H9 (cell line): ENCODE measurements around the gene ALG10B. TPM values are rescaled to one million over a fixed set of nuclear protein-coding genes. Genes with fewer than 3 reads are reported as not detected.
"Not testable (repeated sequence)": the region's sequence is repeated elsewhere in the genome, so short reads cannot be mapped to it uniquely, and the experiment has no call there.

ENCODE experiments used
- DNase-seq: peaks from one replicate; pipeline ENCODE4 v3.0.0-alpha.2; 2017
- H2AFZ ChIP-seq: one replicate; pipeline ENCODE4 v1.6.1; 2013; ENCODE audit warnings: mild to moderate bottlenecking, low read length, control low read depth, moderate library complexity
- H2AK5ac ChIP-seq: 2 replicates; pipeline ENCODE4 v1.6.1; 2013; ENCODE audit warnings: low read length, control low read depth, mixed read lengths; ENCODE audit not compliant: insufficient read length
- H2BK120ac ChIP-seq: one replicate; pipeline ENCODE4 v1.6.1; 2013; ENCODE audit warnings: low read depth, mild to moderate bottlenecking, low read length, control low read depth, inconsistent platforms; ENCODE audit not compliant: poor library complexity, severe bottlenecking
- H2BK12ac ChIP-seq: 2 replicates; pipeline ENCODE4 v1.6.1; 2013; ENCODE audit warnings: low read length, control low read depth, mixed read lengths, low read depth; ENCODE audit not compliant: insufficient read length
- H2BK15ac ChIP-seq: 2 replicates; pipeline ENCODE4 v1.6.1; 2013; ENCODE audit warnings: low read depth, low read length, control low read depth
- H2BK20ac ChIP-seq: one replicate; pipeline ENCODE4 v1.6.1; 2013; ENCODE audit warnings: low read depth, mild to moderate bottlenecking, low read length, control low read depth, inconsistent platforms; ENCODE audit not compliant: poor library complexity, severe bottlenecking
- H2BK5ac ChIP-seq: 2 replicates; pipeline ENCODE4 v1.6.1; 2013; ENCODE audit warnings: low read length, control low read depth, mixed read lengths; ENCODE audit not compliant: insufficient read length
- H3K14ac ChIP-seq: 2 replicates; pipeline ENCODE4 v1.6.1; 2013; ENCODE audit warnings: low read length, control low read depth; ENCODE audit not compliant: insufficient read depth
- H3K18ac ChIP-seq: 2 replicates; pipeline ENCODE4 v1.6.1; 2013; ENCODE audit warnings: low read depth, mild to moderate bottlenecking, mixed read lengths, low read length, control low read depth; ENCODE audit not compliant: insufficient read length
- H3K23ac ChIP-seq: 2 replicates; pipeline ENCODE4 v1.6.1; 2013; ENCODE audit warnings: low read length, control low read depth, mixed read lengths, low read depth; ENCODE audit not compliant: insufficient read length
- H3K23me2 ChIP-seq: 2 replicates; pipeline ENCODE4 v1.6.1; 2013; ENCODE audit warnings: low read depth, mild to moderate bottlenecking, mixed read lengths, low read length, control low read depth; ENCODE audit not compliant: insufficient read length, poor library complexity, severe bottlenecking
- H3K27ac ChIP-seq: 2 replicates; pipeline ENCODE4 v1.5.1; 2013; ENCODE audit warnings: low read length, control low read depth, mixed read lengths, low read depth; ENCODE audit not compliant: insufficient read length
- H3K27me3 ChIP-seq: 2 replicates; pipeline ENCODE4 v1.6.1; 2013; ENCODE audit warnings: low read length, control low read depth, inconsistent platforms; ENCODE audit not compliant: insufficient read depth
- H3K4ac ChIP-seq: 2 replicates; pipeline ENCODE4 v1.6.1; 2013; ENCODE audit warnings: low read depth, mild to moderate bottlenecking, control low read depth, inconsistent platforms, low read length, moderate library complexity
- H3K4me1 ChIP-seq: 2 replicates; pipeline ENCODE4 v1.6.1; 2013; ENCODE audit warnings: low read length, control low read depth, inconsistent platforms; ENCODE audit not compliant: insufficient read depth
- H3K4me2 ChIP-seq: 2 replicates; pipeline ENCODE4 v1.6.1; 2013; ENCODE audit warnings: low read length, control low read depth, mixed read lengths; ENCODE audit not compliant: insufficient read length, insufficient read depth
- H3K56ac ChIP-seq: 2 replicates; pipeline ENCODE4 v1.6.1; 2013; ENCODE audit warnings: low read depth, mild to moderate bottlenecking, mixed read lengths, low read length, control low read depth; ENCODE audit not compliant: insufficient read length
- H3K79me1 ChIP-seq: 2 replicates; pipeline ENCODE4 v1.6.1; 2013; ENCODE audit warnings: low read depth, mild to moderate bottlenecking, moderate library complexity, low read length, control low read depth, inconsistent platforms; ENCODE audit not compliant: insufficient read depth, poor library complexity, severe bottlenecking
- H3K79me2 ChIP-seq: 2 replicates; pipeline ENCODE4 v1.6.1; 2013; ENCODE audit warnings: low read length, control low read depth, inconsistent platforms; ENCODE audit not compliant: insufficient read depth
- H3K9ac ChIP-seq: 2 replicates; pipeline ENCODE4 v1.6.1; 2013; ENCODE audit warnings: low read length, control low read depth, mixed read lengths; ENCODE audit not compliant: insufficient read length; ENCODE audit errors: extremely low read depth
- H3K9me3 ChIP-seq: one replicate; pipeline ENCODE4 v1.6.1; 2013; ENCODE audit warnings: low read depth, low read length, inconsistent platforms; ENCODE audit not compliant: control insufficient read depth
- H3T11ph ChIP-seq: one replicate; pipeline ENCODE4 v1.6.1; 2013; ENCODE audit warnings: mild to moderate bottlenecking, low read length, control low read depth, inconsistent platforms
- H4K20me1 ChIP-seq: one replicate; pipeline ENCODE4 v1.6.1; 2013; ENCODE audit not compliant: control insufficient read depth, insufficient read length, insufficient read depth
- H4K5ac ChIP-seq: 2 replicates; pipeline ENCODE4 v1.6.1; 2013; ENCODE audit warnings: low read depth, mild to moderate bottlenecking, mixed read lengths, low read length, control low read depth; ENCODE audit not compliant: insufficient read length
- H4K8ac ChIP-seq: replicated peaks from 2 replicates; pipeline ENCODE4 v1.6.1; 2013; ENCODE audit warnings: low read length, control low read depth, mixed read lengths, low read depth; ENCODE audit not compliant: insufficient read length
- H4K91ac ChIP-seq: 2 replicates; pipeline ENCODE4 v1.6.1; 2013; ENCODE audit warnings: low read depth, mild to moderate bottlenecking, moderate library complexity, mixed read lengths, low read length, control low read depth; ENCODE audit not compliant: insufficient read length
- H3K27ac Mint-ChIP-seq, 3 experiments: 2 replicates in 2 of 3; 3 replicates in 1 of 3; pipeline ENCODE4 v1.8.0; 2020 to 2021; ENCODE audit warnings: mixed read lengths in 3 of 3, mild to moderate bottlenecking in 1 of 3, moderate library complexity in 1 of 3
- H3K27me3 Mint-ChIP-seq: 2 replicates; pipeline ENCODE4 v1.8.0; 2021; ENCODE audit warnings: low read depth, mild to moderate bottlenecking, moderate library complexity, mixed read lengths
- H3K36me3 Mint-ChIP-seq, 3 experiments: 2 replicates in 2 of 3; 3 replicates in 1 of 3; pipeline ENCODE4 v1.8.0; 2020 to 2021; ENCODE audit warnings: low read depth in 3 of 3, mixed read lengths in 3 of 3; ENCODE audit not compliant: insufficient read depth in 1 of 3
- H3K4me1 Mint-ChIP-seq, 2 experiments: 2 replicates each; pipeline ENCODE4 v1.8.0; 2020; ENCODE audit warnings: mixed read lengths in 2 of 2
- H3K4me3 Mint-ChIP-seq, 2 experiments: 2 replicates in 1 of 2; 3 replicates in 1 of 2; pipeline ENCODE4 v1.8.0; 2020 to 2021; ENCODE audit warnings: mild to moderate bottlenecking in 2 of 2, mixed read lengths in 2 of 2, moderate library complexity in 1 of 2
- H3K9me3 Mint-ChIP-seq, 2 experiments: 2 replicates in 1 of 2; 3 replicates in 1 of 2; pipeline ENCODE4 v1.8.0; 2020; ENCODE audit warnings: mild to moderate bottlenecking in 2 of 2, mixed read lengths in 2 of 2, moderate library complexity in 1 of 2
- CTCF ChIP-seq: fragments of 200-600 bp; sonication (generic); conservative IDR thresholded peaks from 3 replicates; pipeline ENCODE4 v1.8.0; 2021; ENCODE audit warnings: antibody characterized with exemption, mild to moderate bottlenecking
- WGBS: extraction: QIAGEN DNeasy Blood & Tissue Kit; methylation state at CpG from one replicate; pipeline ENCODE4 v1.1.7; 2013; ENCODE audit warnings: missing lambda C conversion rate, low lambda C conversion rate, mixed read lengths; ENCODE audit not compliant: insufficient read length; ENCODE audit errors: extremely low coverage; 5-methylcytosine and 5-hydroxymethylcytosine counted together
- total RNA-seq: library from RNA; stranded (reverse); gene quantifications from 2 replicates; pipeline ENCODE4 v1.2.1, GENCODE V29; 2021

The ALG10B gene
- total RNA-seq, 1 experiment from 2014 or later: 6.8 TPM

DNA sequence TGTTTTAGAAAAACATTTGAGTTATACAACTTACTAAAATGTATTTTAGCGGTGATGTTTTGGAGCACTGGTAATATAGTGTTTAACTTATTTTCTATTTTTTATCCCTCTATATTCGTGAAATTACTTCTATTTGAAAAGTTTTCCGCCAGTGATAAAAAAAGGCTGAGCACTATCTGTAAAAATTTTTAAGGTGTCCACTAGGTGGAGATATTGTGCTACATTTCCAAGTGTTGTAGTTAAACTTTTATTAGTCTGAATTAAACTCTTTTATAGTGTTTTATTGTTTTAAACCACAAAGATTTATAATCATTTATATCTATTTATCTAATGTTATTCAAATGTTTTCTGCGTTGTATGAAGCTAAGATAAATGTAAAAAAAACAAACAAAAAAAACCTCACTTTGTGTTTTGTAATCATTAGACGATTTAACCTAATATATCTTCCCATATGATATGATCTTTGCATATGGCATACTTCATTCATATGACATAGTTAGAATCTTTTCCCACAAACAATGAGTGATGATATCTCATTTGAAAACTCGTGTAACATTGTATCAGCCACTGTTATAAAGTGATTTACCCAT lies 11.8 kb downstream of the ALG10B start:
- H2BK5ac ChIP-seq: no peak overlapping the region

GRCh38 chr12:38330414-38330813 lies 13.8 kb downstream of the ALG10B start:
- not testable (repeated sequence) for H2BK15ac ChIP-seq, H3K4me1 ChIP-seq, H3K79me2 ChIP-seq, H3K27me3 Mint-ChIP-seq, H3K4ac ChIP-seq, H3K4me2 ChIP-seq, H3K14ac ChIP-seq, H2BK120ac ChIP-seq, H2BK20ac ChIP-seq, H3K79me1 ChIP-seq, H4K8ac ChIP-seq, H3K9ac ChIP-seq, H2AK5ac ChIP-seq, H3K27ac Mint-ChIP-seq, H3K56ac ChIP-seq, H3K27me3 ChIP-seq, H3K9me3 ChIP-seq, H3K4me1 Mint-ChIP-seq, H3K18ac ChIP-seq, H3K23ac ChIP-seq, H2BK5ac ChIP-seq, H4K5ac ChIP-seq, H3K27ac ChIP-seq, H4K91ac ChIP-seq, H3K23me2 ChIP-seq, DNase-seq, H2AFZ ChIP-seq, H3K4me3 Mint-ChIP-seq, H3T11ph ChIP-seq, H2BK12ac ChIP-seq, H4K20me1 ChIP-seq
- WGBS: no CpG with 5 or more reads among the region's 30 CpGs
- peaks cover 12 to 18% (median 12%) of the 10 kb centered on the region in 3 experiments; a peak in 6 of 7 replicates for H3K36me3 Mint-ChIP-seq
- peaks cover 13 to 16% of the 10 kb centered on the region in 2 experiments for H3K9me3 Mint-ChIP-seq

More for the DNA sequence above, 11.8 kb downstream of the ALG10B start:
- Histone ChIP-seq H3K56ac (no peak overlapping the region), H2BK20ac (no peak overlapping the region), H4K91ac (no peak overlapping the region), H3K9ac (no peak overlapping the region), H3T11ph (no peak overlapping the region), H3K27me3 (no peaks in the 10 kb centered on the region), H3K9me3 (no peaks in the 10 kb centered on the region), H4K5ac (no peak overlapping the region), H3K23me2 (no peaks in the 10 kb centered on the region), H2BK120ac (no peak overlapping the region), H3K4ac (no peak overlapping the region), H2AFZ (no peak overlapping the region), H2BK12ac (no peak overlapping the region), H4K20me1 (no peaks in the 10 kb centered on the region), H4K8ac (no peak overlapping the region), H3K79me1 (no peaks in the 10 kb centered on the region), H3K4me2 (no peak overlapping the region), H2AK5ac (no peak overlapping the region), H2BK15ac (no peak overlapping the region), H3K4me1 (no peaks in the 10 kb centered on the region), H3K18ac (no peak overlapping the region), H3K79me2 (no peaks in the 10 kb centered on the region), H3K14ac (no peak overlapping the region), H3K23ac (no peak overlapping the region), H3K27ac (no peak overlapping the region)
- peak; percentile 82 for TF ChIP-seq CTCF
- Mint-ChIP-seq H3K36me3 (peaks cover 12 to 18% (median 12%) of the 10 kb centered on the region in 3 experiments; a peak in 6 of 7 replicates), H3K9me3 (peaks cover 13 to 16% of the 10 kb centered on the region in 2 experiments), H3K4me1 (no peaks in the 10 kb centered on the region), H3K27ac (no peak overlapping the region), H3K27me3 (no peaks in the 10 kb centered on the region), H3K4me3 (no peak overlapping the region)
- DNase-seq: no peak
- no CpG with 5 or more reads among the region's 6 CpGs for WGBS
